ENCODE measurements around the gene ANKRD60. TPM values are rescaled to one million over a fixed set of nuclear protein-coding genes. Genes with fewer than 3 reads are reported as not detected.
A peak's percentile ranks its signal among the peaks of the same experiment; 100 is the strongest.

The ANKRD60 gene
- polyA plus RNA-seq, 1 experiment = not detected

DNA sequence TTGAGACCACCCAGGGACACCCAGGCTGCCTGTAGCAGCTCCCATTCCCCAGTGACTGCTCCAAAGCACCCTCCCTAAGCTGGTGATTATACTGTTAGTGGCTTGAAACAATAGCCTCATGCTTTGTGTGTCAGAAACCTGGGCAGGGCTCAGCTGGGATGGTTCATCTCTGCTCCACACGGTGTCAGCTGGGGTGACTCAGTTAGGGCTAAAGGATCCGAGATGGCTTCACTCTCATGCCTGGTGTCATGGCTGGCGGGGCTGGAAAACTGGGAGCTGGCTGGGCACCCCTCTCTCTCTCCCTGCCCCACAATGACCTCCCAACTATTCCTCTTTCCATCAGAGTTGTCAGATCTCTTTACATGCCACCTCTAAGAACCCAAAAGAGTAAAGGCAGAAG is 44.4 kb downstream of the ANKRD60 start:
- H3K27ac ChIP-seq (ENCODE audit: low read depth, low read length) = no peak overlapping the region
- H3K9me3 ChIP-seq (ENCODE audit: control insufficient read depth, insufficient read depth, low read length) = peaks cover 4% of the 10 kb centered on the region
- POLR2A ChIA-PET = no interaction called here
- CTCF ChIA-PET = interaction anchor here (0.5 kb wide), 1 partner anchor 590 kb away, joined by 4 read pairs; no protein-coding TSS in a partner anchor
- no peak overlapping the region for H3K4me3 ChIP-seq (ENCODE audit: low read depth, low read length)
- no peak for TF ChIP-seq CTCF (IDR thresholded peaks at IDR 0.05; ENCODE audit: low read depth, low read length)
- peaks cover 16% of the 10 kb centered on the region for H3K27me3 ChIP-seq (ENCODE audit: control insufficient read depth, insufficient read depth, low read length)
- DNase-seq (ENCODE audit: low read depth, low spot score) = no peak

- ChIA-PET CTCF (interaction anchor here (1.2 to 1.3 kb wide), 2 partner anchors 27 to 586 kb away, joined by 3 to 5 read pairs; no protein-coding TSS in a partner anchor), POLR2A (interaction anchor here (0.7 kb wide), 1 partner anchor 28 kb away, joined by 3 read pairs; no protein-coding TSS in a partner anchor)
- no peak for TF ChIP-seq CTCF (IDR thresholded peaks at IDR 0.05; ENCODE audit: low read depth, low read length)
Observed at GRCh38 chr20:58182521-58183140, 45.8 kb downstream of the ANKRD60 start.

DNA sequence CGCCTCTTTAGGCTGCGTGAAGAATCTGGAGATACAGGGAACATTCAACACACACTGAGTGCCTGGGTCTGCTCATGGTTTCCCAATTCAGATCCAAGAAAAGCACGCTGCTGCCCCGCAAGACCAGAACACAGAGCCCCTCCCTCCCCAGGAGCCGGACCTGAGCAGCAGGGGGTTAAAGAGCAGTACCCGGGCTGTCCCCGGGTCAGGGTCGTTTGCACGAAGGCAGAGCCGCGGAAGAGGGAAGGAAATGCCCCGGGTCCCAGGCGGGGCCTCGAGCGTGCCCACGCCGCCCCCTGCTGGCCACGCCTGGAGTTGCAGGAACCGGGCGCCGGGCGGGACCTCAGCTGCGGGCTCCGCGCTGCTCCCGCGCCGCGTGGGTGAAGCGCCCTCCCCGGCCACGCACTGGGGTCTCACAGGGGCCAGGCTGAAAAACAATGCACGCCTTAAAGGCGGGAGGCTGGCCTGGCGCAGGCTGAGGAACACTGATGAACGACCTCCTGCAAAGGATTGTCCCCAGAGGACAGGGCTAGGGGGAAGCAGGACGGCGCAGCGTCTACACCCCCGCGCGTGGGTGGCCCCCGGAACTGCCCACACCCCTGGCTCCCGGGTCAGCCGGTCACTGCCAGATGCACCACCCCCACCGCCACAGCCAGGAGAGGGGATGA is 48.9 kb downstream of the ANKRD60 start:
- peaks cover 4% of the 10 kb centered on the region for H3K9me3 ChIP-seq (ENCODE audit: control insufficient read depth, insufficient read depth, low read length)
- H3K27me3 ChIP-seq (ENCODE audit: control insufficient read depth, insufficient read depth, low read length) = peaks cover 24% of the 10 kb centered on the region
- ChIA-PET POLR2A (no interaction called here), CTCF (interaction anchor here (0.6 to 2.6 kb wide), 16 partner anchors 10 to 666 kb away, joined by 3 to 12 read pairs (median 5); no protein-coding TSS in a partner anchor)
- H3K4me3 ChIP-seq (ENCODE audit: low read depth, low read length) = peak overlapping the region; percentile 46
- no peak for DNase-seq (ENCODE audit: low read depth, low spot score)
- H3K27ac ChIP-seq (ENCODE audit: low read depth, low read length) = no peak overlapping the region
- TF ChIP-seq CTCF (IDR thresholded peaks at IDR 0.05; ENCODE audit: low read depth, low read length) = peak; percentile 86

More at GRCh38 chr20:58182521-58183140, 45.8 kb downstream of the ANKRD60 start:
- no peak for DNase-seq (ENCODE audit: low read depth, low spot score)
- H3K9me3 ChIP-seq (ENCODE audit: control insufficient read depth, insufficient read depth, low read length) = peaks cover 4% of the 10 kb centered on the region
- no peak overlapping the region for H3K27ac ChIP-seq (ENCODE audit: low read depth, low read length)
- H3K27me3 ChIP-seq (ENCODE audit: control insufficient read depth, insufficient read depth, low read length) = peaks cover 17% of the 10 kb centered on the region
- no peak overlapping the region for H3K4me3 ChIP-seq (ENCODE audit: low read depth, low read length)

GRCh38 chr20:58179083-58179431 is 49.4 kb downstream of the ANKRD60 start:
- peaks cover 2% of the 10 kb centered on the region for H3K9me3 ChIP-seq (ENCODE audit: control insufficient read depth, insufficient read depth, low read length)
- H3K27me3 ChIP-seq (ENCODE audit: control insufficient read depth, insufficient read depth, low read length) = peaks cover 24% of the 10 kb centered on the region
- peak overlapping the region; percentile 44 for H3K4me3 ChIP-seq (ENCODE audit: low read depth, low read length)
- DNase-seq (ENCODE audit: low read depth, low spot score) = no peak
- no peak overlapping the region for H3K27ac ChIP-seq (ENCODE audit: low read depth, low read length)
- TF ChIP-seq CTCF (IDR thresholded peaks at IDR 0.05; ENCODE audit: low read depth, low read length) = no peak
- CTCF ChIA-PET = interaction anchor here (1.5 to 2.6 kb wide), 3 partner anchors 10 to 582 kb away, joined by 3 to 11 read pairs (median 7); no protein-coding TSS in a partner anchor
- POLR2A ChIA-PET = no interaction called here

DNA sequence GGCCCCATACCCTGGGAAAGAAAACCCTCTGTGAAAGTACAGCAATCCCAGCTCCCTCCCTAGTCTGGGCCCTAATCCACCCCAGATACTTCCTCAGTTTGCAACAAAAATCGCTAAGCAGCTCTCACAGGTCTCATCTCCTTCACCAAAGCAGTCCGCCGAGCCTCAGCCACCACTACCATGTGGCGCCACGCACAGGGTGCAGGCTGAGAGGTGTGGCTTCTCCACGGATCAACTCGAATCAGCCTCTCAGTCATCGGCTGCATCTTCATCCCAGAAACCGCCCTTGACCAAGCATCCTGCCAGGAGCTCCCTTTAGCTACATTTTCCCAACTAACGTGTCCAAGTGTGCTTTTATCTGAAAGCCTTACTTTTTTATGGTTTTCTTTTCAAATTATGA is 50.7 kb downstream of the ANKRD60 start:
- TF ChIP-seq CTCF (IDR thresholded peaks at IDR 0.05; ENCODE audit: low read depth, low read length) = no peak
- H3K4me3 ChIP-seq (ENCODE audit: low read depth, low read length) = no peak overlapping the region
- no peak for DNase-seq (ENCODE audit: low read depth, low spot score)
- ChIA-PET POLR2A (no interaction called here), CTCF (interaction anchor here (1.1 to 1.9 kb wide), 3 partner anchors 31 to 581 kb away, joined by 3 to 7 read pairs (median 4); no protein-coding TSS in a partner anchor)
- peaks cover 19% of the 10 kb centered on the region for H3K27me3 ChIP-seq (ENCODE audit: control insufficient read depth, insufficient read depth, low read length)
- H3K27ac ChIP-seq (ENCODE audit: low read depth, low read length) = no peak overlapping the region
- H3K9me3 ChIP-seq (ENCODE audit: control insufficient read depth, insufficient read depth, low read length) = peaks cover 3% of the 10 kb centered on the region; the same call in 1 of the 2 replicates
